ENCODE results near the gene TUFT1.
"Not testable (repeated sequence)": the region's sequence is repeated elsewhere in the genome, so short reads cannot be mapped to it uniquely, and the experiment has no call there.

TUFT1 gene

GRCh38 chr1:151581451-151581850 lies 41.3 kb downstream of the TUFT1 start:
- DNase-seq (ENCODE audit: low read depth in 2 of 2) = no peak

- no peak for DNase-seq (ENCODE audit: low read depth in 2 of 2)
Observed at GRCh38 chr1:151581921-151582320, 41.8 kb downstream of the TUFT1 start.

GRCh38 chr1:151583796-151584195 lies 43.7 kb downstream of the TUFT1 start:
- no peak for DNase-seq (ENCODE audit: low read depth in 2 of 2)

- DNase-seq (ENCODE audit: low read depth in 2 of 2) = no peak
Observed at GRCh38 chr1:151584278-151584677, 44.2 kb downstream of the TUFT1 start.

- DNase-seq (ENCODE audit: low read depth in 2 of 2) = no peak
Observed at GRCh38 chr1:151584780-151585179, 44.7 kb downstream of the TUFT1 start.

- DNase-seq (ENCODE audit: low read depth in 2 of 2) = no peak
Observed at GRCh38 chr1:151585622-151586021, 45.5 kb downstream of the TUFT1 start.

GRCh38 chr1:151590961-151591360 lies 50.9 kb downstream of the TUFT1 start:
- DNase-seq (ENCODE audit: low read depth in 2 of 2) = no peak

GRCh38 chr1:151593730-151594129 lies 53.6 kb downstream of the TUFT1 start:
- no peak for DNase-seq (ENCODE audit: low read depth in 2 of 2)

- DNase-seq (ENCODE audit: low read depth in 2 of 2) = peak; percentile 68 to 80
Observed at GRCh38 chr1:151594143-151594625, 54.1 kb downstream of the TUFT1 start.

GRCh38 chr1:151596166-151596953 lies 56.3 kb downstream of the TUFT1 start:
- DNase-seq (ENCODE audit: low read depth in 2 of 2) = no peak

GRCh38 chr1:151602550-151602949 lies 62.4 kb downstream of the TUFT1 start:
- DNase-seq (ENCODE audit: low read depth in 2 of 2) = not testable (repeated sequence)

GRCh38 chr1:151604291-151604690 lies 64.2 kb downstream of the TUFT1 start:
- no peak for DNase-seq (ENCODE audit: low read depth in 2 of 2)

- DNase-seq (ENCODE audit: low read depth in 2 of 2) = no peak
Observed at GRCh38 chr1:151606384-151606783, 66.3 kb downstream of the TUFT1 start.

- no peak for DNase-seq (ENCODE audit: low read depth in 2 of 2)
Observed at GRCh38 chr1:151606857-151607256, 66.7 kb downstream of the TUFT1 start.

- no peak for DNase-seq (ENCODE audit: low read depth in 2 of 2)
Observed at GRCh38 chr1:151610142-151610541, 70.0 kb downstream of the TUFT1 start.

GRCh38 chr1:151611288-151611790 lies 71.2 kb downstream of the TUFT1 start:
- no peak for DNase-seq (ENCODE audit: low read depth in 2 of 2)

- DNase-seq (ENCODE audit: low read depth in 2 of 2) = peak; percentile 65 to 75
Observed at GRCh38 chr1:151611832-151612500, 71.9 kb downstream of the TUFT1 start, which contains the start of gene SNX27. Gene SNX27, plus strand, starts transcription at chr1:151612050. Its CDS starts 152 bp downstream, at chr1:151612202.

GRCh38 chr1:151612501-151613281 lies 72.6 kb downstream of the TUFT1 start:
- DNase-seq (ENCODE audit: low read depth in 2 of 2) = peak in 1 of 2 donors; percentile 1

GRCh38 chr1:151613282-151613780 lies 73.2 kb downstream of the TUFT1 start:
- no peak for DNase-seq (ENCODE audit: low read depth in 2 of 2)

- DNase-seq (ENCODE audit: low read depth in 2 of 2) = no peak
Observed at GRCh38 chr1:151615711-151616504, 75.8 kb downstream of the TUFT1 start.

GRCh38 chr1:151616505-151616849 lies 76.4 kb downstream of the TUFT1 start:
- DNase-seq (ENCODE audit: low read depth in 2 of 2) = no peak

Data from stimulated activated CD8-positive, alpha-beta memory T cell treated with anti-CD3 and anti-CD28 coated beads, Interleukin-2, amount 100 ng/mL, for 1 hour (primary cell).